Uterus (tissue), 4 donors: ENCODE data around the gene NUBP2. TPM values are rescaled to one million over a fixed set of nuclear protein-coding genes. Genes with fewer than 3 reads are reported as not detected.

ENCODE experiments used
- DNase-seq, 2 donors: peaks; one replicate each; pipeline ENCODE4 v3.0.0-alpha.2; 2019 to 2020
- H3K27ac ChIP-seq, 2 donors: fragments of 200-600 bp; sonication (generic); 1 replicate in 1 of 2; 2 replicates in 1 of 2; pipeline ENCODE4 v1.5.1; 2016 to 2018
- H3K27me3 ChIP-seq, 2 donors: fragments of 200-600 bp; sonication (generic); one replicate each; pipeline ENCODE4 v1.5.1; 2018 to 2019; ENCODE audit warnings: control low read depth in 1 of 2
- H3K36me3 ChIP-seq, 2 donors: fragments of 200-600 bp; sonication (generic); one replicate each; pipeline ENCODE4 v1.5.1; 2019; ENCODE audit warnings: control low read depth in 1 of 2
- H3K4me1 ChIP-seq, 2 donors: fragments of 200-600 bp; sonication (generic); one replicate each; pipeline ENCODE4 v1.5.1; 2018 to 2019; ENCODE audit warnings: control low read depth in 1 of 2
- H3K4me3 ChIP-seq, 2 donors: fragments of 200-600 bp; sonication (generic); 1 replicate in 1 of 2; 2 replicates in 1 of 2; pipeline ENCODE4 v1.5.1; 2018 to 2019; ENCODE audit warnings: mild to moderate bottlenecking in 1 of 2
- H3K9me3 ChIP-seq, 2 donors: fragments of 200-600 bp; sonication (generic); one replicate each; pipeline ENCODE4 v1.5.1; 2019; ENCODE audit warnings: control low read depth in 1 of 2
- CTCF ChIP-seq, 4 experiments: fragments of 200-600 bp in 2 of 4; fragments of 450-650 bp in 2 of 4; sonication (generic) in 2 of 4; IDR thresholded peaks; one replicate each; pipeline ENCODE4 v1.5.1; 2016 to 2019; ENCODE audit warnings: antibody characterized with exemption in 4 of 4, mild to moderate bottlenecking in 2 of 4, moderate library complexity in 1 of 4
- POLR2A ChIP-seq, 2 donors: fragments of 450-650 bp; IDR thresholded peaks; one replicate each; pipeline ENCODE4 v1.6.1; 2016; ENCODE audit warnings: antibody characterized with exemption in 2 of 2, mild to moderate bottlenecking in 1 of 2, moderate library complexity in 1 of 2
- intact Hi-C: fragments of 100-400 bp; cut with DNase I; formaldehyde crosslinking; loops from one replicate; pipeline ENCODE4 v1.15.1; 2023; ENCODE audit warnings: low total_unique reads
- total RNA-seq, 4 donors: library from RNA; depleted of rRNA in 3 of 4; stranded (reverse); fragments of >200 nt in 3 of 4; gene quantifications; one replicate each; pipeline versions ENCODE4 v1.1.0 to v1.2.4, GENCODE V29; 2014 to 2023
- donor health status: DM: yes; HTN: yes; CAD: no.

NUBP2 gene
- total RNA-seq, 4 donors from 2014 or later, result 40.5 to 54.6 (median 47.2) TPM

GRCh38 chr16:1741553-1742165 is 41.1 kb upstream of the NUBP2 start:
- H3K36me3 ChIP-seq, result no peaks in the 10 kb centered on the region

DNA sequence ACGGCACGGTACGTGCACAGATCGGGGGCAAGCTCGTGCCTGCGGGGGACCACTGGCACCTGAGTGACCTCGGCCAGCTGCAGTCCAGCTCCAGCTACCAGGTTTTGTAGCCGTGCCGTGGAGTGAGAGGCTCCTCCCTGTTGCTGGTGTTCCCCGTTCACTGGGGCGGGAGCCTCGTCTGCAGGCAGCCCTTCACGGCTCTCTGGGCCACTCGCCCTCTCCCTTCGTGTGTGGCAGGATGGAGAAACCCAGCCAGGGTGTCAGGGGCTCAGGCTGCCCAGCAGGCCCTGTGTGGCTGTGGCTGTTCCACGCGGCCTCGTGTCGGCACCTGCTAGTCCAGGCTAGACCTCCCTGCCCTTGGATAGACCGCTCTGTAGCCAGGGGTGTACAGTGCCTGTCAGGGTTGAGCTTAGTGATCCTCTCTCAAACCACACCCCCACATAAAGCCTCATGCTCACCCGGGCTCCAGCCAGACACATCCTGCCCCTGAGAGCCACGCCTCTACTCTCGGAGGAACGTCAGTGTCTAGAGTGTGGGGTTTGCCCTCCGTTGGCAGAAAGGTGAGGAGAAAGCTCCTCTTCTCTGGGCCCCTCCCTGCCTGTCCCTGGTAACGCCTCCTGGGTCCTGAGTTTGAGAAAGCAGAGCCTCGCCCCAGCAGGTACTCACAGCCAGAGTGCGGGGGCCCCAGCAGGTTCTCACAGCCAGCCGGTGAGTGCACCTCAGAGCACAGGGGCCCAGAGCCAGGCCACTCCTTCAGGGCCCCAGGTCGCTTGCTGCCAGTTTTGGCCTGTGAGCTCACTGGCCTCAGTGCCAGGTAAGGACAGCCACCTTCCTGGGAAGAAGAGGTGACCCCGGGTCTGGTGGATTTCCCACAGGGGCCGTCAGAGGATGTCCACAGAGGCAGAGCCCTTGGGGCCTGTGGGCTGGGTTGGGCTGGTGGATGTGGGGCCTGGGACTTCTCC is 39.1 kb upstream of the NUBP2 start:
- Histone ChIP-seq H3K9me3 (no peaks in the 10 kb centered on the region), H3K4me3 (no peak overlapping the region), H3K27me3 (no peaks in the 10 kb centered on the region), H3K27ac (no peak overlapping the region), H3K36me3 (no peaks in the 10 kb centered on the region), H3K4me1 (no peaks in the 10 kb centered on the region)
- no peak for DNase-seq
- intact Hi-C loops, result no loop called here
- TF ChIP-seq CTCF (IDR thresholded peaks at IDR 0.05) (no peak), POLR2A (IDR thresholded peaks at IDR 0.05) (no peak)

More at GRCh38 chr16:1741553-1742165, 41.1 kb upstream of the NUBP2 start:
- Histone ChIP-seq H3K4me3 (no peak overlapping the region), H3K9me3 (no peaks in the 10 kb centered on the region), H3K27me3 (no peaks in the 10 kb centered on the region), H3K27ac (no peak overlapping the region), H3K4me1 (no peaks in the 10 kb centered on the region)
- intact Hi-C loops, result no loop called here
- DNase-seq, result no peak
- TF ChIP-seq CTCF (IDR thresholded peaks at IDR 0.05) (no peak), POLR2A (IDR thresholded peaks at IDR 0.05) (no peak)

- no peak overlapping the region for H3K27ac ChIP-seq
- H3K36me3 ChIP-seq, result no peaks in the 10 kb centered on the region
Observed at GRCh38 chr16:1744338-1744840, 38.4 kb upstream of the NUBP2 start.

GRCh38 chr16:1745181-1745899 is 37.4 kb upstream of the NUBP2 start:
- Histone ChIP-seq H3K27ac (no peak overlapping the region), H3K27me3 (no peaks in the 10 kb centered on the region), H3K9me3 (no peaks in the 10 kb centered on the region), H3K4me1 (no peaks in the 10 kb centered on the region), H3K4me3 (no peak overlapping the region), H3K36me3 (no peaks in the 10 kb centered on the region)
- DNase-seq, result no peak
- TF ChIP-seq POLR2A (IDR thresholded peaks at IDR 0.05) (no peak), CTCF (IDR thresholded peaks at IDR 0.05) (no peak)
- intact Hi-C loops, result no loop called here

More at GRCh38 chr16:1744338-1744840, 38.4 kb upstream of the NUBP2 start:
- Histone ChIP-seq H3K4me3 (no peak overlapping the region), H3K27me3 (no peaks in the 10 kb centered on the region), H3K9me3 (no peaks in the 10 kb centered on the region), H3K4me1 (no peaks in the 10 kb centered on the region)
- no peak for TF ChIP-seq CTCF (IDR thresholded peaks at IDR 0.05)
- no peak for TF ChIP-seq POLR2A (IDR thresholded peaks at IDR 0.05)
- intact Hi-C loops, result no loop called here
- no peak for DNase-seq
